ENCODE results near the gene AOPEP.
"Not testable (repeated sequence)": the region's sequence is repeated elsewhere in the genome, so short reads cannot be mapped to it uniquely, and the experiment has no call there.

The AOPEP gene

GRCh38 chr9:94872891-94873511 is 146.5 kb downstream of the AOPEP start:
- no peak for DNase-seq

GRCh38 chr9:94874316-94874715 is 147.8 kb downstream of the AOPEP start:
- DNase-seq, result no peak

- DNase-seq, result no peak
These were observed 149.0 kb downstream of the AOPEP start for GRCh38 chr9:94875300-94876020.

- DNase-seq, result not testable (repeated sequence)
These were observed 152.3 kb downstream of the AOPEP start for GRCh38 chr9:94878804-94879203.

GRCh38 chr9:94879230-94879629 is 152.7 kb downstream of the AOPEP start:
- DNase-seq, result no peak

- DNase-seq, result no peak
These were observed 154.5 kb downstream of the AOPEP start for GRCh38 chr9:94881023-94881422.

- DNase-seq, result no peak
These were observed 155.0 kb downstream of the AOPEP start for GRCh38 chr9:94881454-94881853.

- no peak for DNase-seq
These were observed 155.4 kb downstream of the AOPEP start for GRCh38 chr9:94881940-94882339.

- no peak for DNase-seq
These were observed 156.6 kb downstream of the AOPEP start for GRCh38 chr9:94882966-94883641.

GRCh38 chr9:94885854-94886447 is 159.5 kb downstream of the AOPEP start:
- no peak for DNase-seq

GRCh38 chr9:94887721-94888120 is 161.2 kb downstream of the AOPEP start:
- no peak for DNase-seq

GRCh38 chr9:94888775-94889174 is 162.3 kb downstream of the AOPEP start:
- no peak for DNase-seq

GRCh38 chr9:94889628-94890027 is 163.1 kb downstream of the AOPEP start:
- DNase-seq, result no peak

- DNase-seq, result no peak
These were observed 164.7 kb downstream of the AOPEP start for GRCh38 chr9:94891183-94891582.

GRCh38 chr9:94892675-94893074 is 166.2 kb downstream of the AOPEP start:
- no peak for DNase-seq

GRCh38 chr9:94894094-94894699 is 167.7 kb downstream of the AOPEP start:
- DNase-seq, result no peak

GRCh38 chr9:94895668-94896067 is 169.2 kb downstream of the AOPEP start:
- no peak for DNase-seq

- DNase-seq, result no peak
These were observed 170.0 kb downstream of the AOPEP start for GRCh38 chr9:94896512-94896911.

- no peak for DNase-seq
These were observed 173.1 kb downstream of the AOPEP start for GRCh38 chr9:94899464-94900221.

- DNase-seq, result peak in 1 of 2 experiments; percentile 18
These were observed 173.9 kb downstream of the AOPEP start for GRCh38 chr9:94900222-94901018.

GRCh38 chr9:94901019-94901363 is 174.5 kb downstream of the AOPEP start:
- DNase-seq, result no peak

GRCh38 chr9:94903961-94904421 is 177.5 kb downstream of the AOPEP start:
- DNase-seq, result no peak
